ENCODE data around the gene SGCD. TPM values are rescaled to one million over a fixed set of nuclear protein-coding genes. Genes with fewer than 3 reads are reported as not detected.

The SGCD gene
- total and polyA plus RNA-seq, 4 experiments from 2014 or later, result not detected

DNA sequence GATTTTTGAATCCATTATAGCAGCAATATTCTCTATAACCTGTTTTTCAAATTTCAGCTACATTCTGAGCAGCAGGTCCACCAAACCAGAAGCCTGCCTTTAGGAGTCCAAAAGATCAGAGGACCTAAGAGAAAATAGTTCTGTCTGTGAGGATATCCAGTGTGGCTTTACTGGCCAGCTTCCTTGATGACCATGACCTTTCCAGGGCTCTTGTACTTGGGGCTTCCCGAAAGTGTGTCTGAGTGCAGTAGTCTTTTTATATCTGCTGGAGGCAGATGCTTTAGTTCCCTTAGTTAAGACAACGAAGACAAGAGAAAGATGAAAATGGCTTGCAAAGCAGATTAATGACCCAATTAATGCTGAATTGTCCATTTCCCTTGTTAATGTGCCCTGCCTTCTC lies 72.4 kb downstream of the SGCD start:
- Histone ChIP-seq H3K4me1 (ENCODE audit: insufficient read depth, low read length) (peaks cover 16% of the 10 kb centered on the region), H3K9me3 (ENCODE audit: control insufficient read depth in 1 of 2, low read length in 2 of 2) (no peaks in the 10 kb centered on the region), H3K27me3 (ENCODE audit: insufficient read depth, low read length) (no peaks in the 10 kb centered on the region), H3K4me3 (ENCODE audit: low read length in 2 of 2) (no peak overlapping the region), H3K36me3 (ENCODE audit: insufficient read depth, low read length) (no peaks in the 10 kb centered on the region), H3K27ac (ENCODE audit: low read depth, low read length) (no peak overlapping the region)
- CTCF ChIA-PET (ENCODE audit: partially characterized antibody), result no interaction called here
- POLR2A ChIA-PET (ENCODE audit: partially characterized antibody), result no interaction called here
- no peak for DNase-seq
- Mint-ChIP-seq H3K27ac (no peak overlapping the region), H3K4me3 (no peak overlapping the region), H3K36me3 (no peaks in the 10 kb centered on the region), H3K4me1 (peaks cover 9 to 22% (median 13%) of the 10 kb centered on the region in 4 donors), H3K27me3 (no peaks in the 10 kb centered on the region), H3K9me3 (no peaks in the 10 kb centered on the region)
- intact Hi-C loops (cut with micrococcal nuclease), result no loop called here

DNA sequence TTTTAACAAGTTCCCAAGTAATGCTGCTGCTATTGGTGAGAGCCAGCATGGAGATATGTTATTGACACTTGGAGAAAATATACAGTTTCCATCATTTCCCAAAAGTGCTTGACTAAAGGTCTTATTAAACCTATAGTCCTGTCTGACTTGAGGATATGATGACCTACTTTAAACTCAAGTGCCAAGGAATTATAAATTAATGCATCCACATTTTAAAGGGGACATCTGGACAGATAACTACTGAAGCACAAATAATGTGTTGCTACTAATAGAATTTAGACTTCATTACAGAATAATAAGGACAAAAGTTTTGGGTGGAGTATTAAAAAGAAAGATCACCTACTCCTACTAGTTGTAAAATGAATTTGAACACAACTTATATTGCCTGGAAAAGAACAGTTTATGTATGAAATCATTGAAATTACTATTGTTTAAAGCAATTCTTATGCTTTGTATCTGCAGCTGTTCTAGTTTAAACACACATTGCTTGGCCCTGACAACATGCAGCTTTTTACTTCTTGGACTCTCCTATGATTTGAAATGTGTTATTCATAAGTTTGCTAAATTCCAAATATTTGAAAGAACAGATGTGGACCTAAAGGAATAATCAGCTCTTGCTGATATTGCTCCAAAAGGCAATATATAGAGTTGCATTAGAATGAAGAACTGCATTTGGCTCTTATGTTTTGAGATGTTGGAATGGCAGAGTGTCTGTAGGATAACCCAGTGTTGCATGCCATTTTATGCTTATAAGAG lies 73.4 kb downstream of the SGCD start:
- Histone ChIP-seq H3K27me3 (ENCODE audit: insufficient read depth, low read length) (no peaks in the 10 kb centered on the region), H3K4me3 (ENCODE audit: low read length in 2 of 2) (no peak overlapping the region), H3K9me3 (ENCODE audit: control insufficient read depth in 1 of 2, low read length in 2 of 2) (no peaks in the 10 kb centered on the region), H3K4me1 (ENCODE audit: insufficient read depth, low read length) (peaks cover 16% of the 10 kb centered on the region), H3K27ac (ENCODE audit: low read depth, low read length) (no peak overlapping the region), H3K36me3 (ENCODE audit: insufficient read depth, low read length) (no peaks in the 10 kb centered on the region)
- intact Hi-C loops (cut with micrococcal nuclease), result no loop called here
- DNase-seq, result no peak
- no peaks in the 10 kb centered on the region for H3K36me3 Mint-ChIP-seq
- no peaks in the 10 kb centered on the region for H3K9me3 Mint-ChIP-seq
- no peaks in the 10 kb centered on the region for H3K27me3 Mint-ChIP-seq
- no peak overlapping the region for H3K4me3 Mint-ChIP-seq
- H3K4me1 Mint-ChIP-seq, result peaks cover 9 to 22% (median 13%) of the 10 kb centered on the region in 4 donors
- H3K27ac Mint-ChIP-seq, result no peak overlapping the region
- ChIA-PET CTCF (ENCODE audit: partially characterized antibody) (no interaction called here), POLR2A (ENCODE audit: partially characterized antibody) (no interaction called here)

DNA sequence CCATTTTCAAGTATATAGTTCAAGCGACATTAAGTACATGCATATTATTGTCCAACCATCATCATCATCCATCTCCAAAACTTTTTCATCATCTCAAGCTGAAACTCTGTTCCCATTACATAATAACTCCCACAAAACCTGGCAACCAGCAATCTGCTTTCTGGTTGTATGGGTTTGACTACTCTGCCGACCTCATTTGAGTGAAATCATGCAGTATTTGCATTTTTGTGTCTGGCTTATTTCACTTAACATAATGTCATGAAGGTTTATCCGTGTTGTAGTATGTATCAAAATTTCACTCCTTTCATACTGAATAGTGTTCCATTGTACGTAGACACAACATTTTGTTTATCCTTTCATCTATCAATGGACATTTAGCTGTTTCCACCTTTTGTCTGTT lies 74.8 kb downstream of the SGCD start:
- H3K4me1 Mint-ChIP-seq, result peaks cover 9 to 22% (median 13%) of the 10 kb centered on the region in 4 donors
- H3K4me3 Mint-ChIP-seq, result peak overlapping the region; percentile 17 to 80 (median 65)
- Histone ChIP-seq H3K9me3 (ENCODE audit: control insufficient read depth in 1 of 2, low read length in 2 of 2) (no peaks in the 10 kb centered on the region), H3K4me3 (ENCODE audit: low read length in 2 of 2) (peak overlapping the region in 1 of 2 donors; percentile 5), H3K36me3 (ENCODE audit: insufficient read depth, low read length) (no peaks in the 10 kb centered on the region), H3K27ac (ENCODE audit: low read depth, low read length) (no peak overlapping the region), H3K27me3 (ENCODE audit: insufficient read depth, low read length) (no peaks in the 10 kb centered on the region), H3K4me1 (ENCODE audit: insufficient read depth, low read length) (peaks cover 16% of the 10 kb centered on the region)
- H3K27me3 Mint-ChIP-seq, result no peaks in the 10 kb centered on the region
- intact Hi-C loops (cut with micrococcal nuclease), result no loop called here
- H3K9me3 Mint-ChIP-seq, result no peaks in the 10 kb centered on the region
- DNase-seq, result no peak
- H3K36me3 Mint-ChIP-seq, result no peaks in the 10 kb centered on the region
- CTCF ChIA-PET (ENCODE audit: partially characterized antibody), result no interaction called here
- POLR2A ChIA-PET (ENCODE audit: partially characterized antibody), result no interaction called here
- H3K27ac Mint-ChIP-seq, result peak overlapping the region in 5 of 7 donors; percentile 4 to 84 (median 37)

DNA sequence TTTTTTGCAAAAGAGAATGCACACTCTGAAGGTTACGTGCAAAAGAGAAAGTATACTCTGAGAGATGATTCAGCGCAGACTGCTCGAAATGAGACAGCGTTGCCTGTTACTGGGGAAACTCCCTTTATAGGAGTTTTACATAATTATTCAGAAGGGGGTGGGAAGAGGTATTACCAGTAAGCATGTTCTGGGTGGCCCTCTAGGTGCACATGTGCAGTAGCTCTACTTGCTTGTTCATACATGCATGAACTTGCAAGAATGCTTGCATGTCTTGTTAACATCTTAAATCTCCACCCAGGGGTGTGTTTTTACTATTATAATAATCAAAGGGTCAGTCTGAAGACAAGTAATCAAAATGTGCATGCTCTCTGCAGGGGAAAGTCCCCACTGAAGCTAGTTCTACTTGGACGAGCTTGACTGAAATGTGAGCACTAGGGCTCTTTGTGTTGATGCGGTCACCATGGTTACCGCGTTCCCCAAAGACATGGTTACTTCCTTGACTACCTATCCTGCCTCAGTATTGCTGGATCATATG lies 75.5 kb downstream of the SGCD start:
- no peaks in the 10 kb centered on the region for H3K9me3 Mint-ChIP-seq
- Histone ChIP-seq H3K27me3 (ENCODE audit: insufficient read depth, low read length) (no peaks in the 10 kb centered on the region), H3K9me3 (ENCODE audit: control insufficient read depth in 1 of 2, low read length in 2 of 2) (no peaks in the 10 kb centered on the region), H3K36me3 (ENCODE audit: insufficient read depth, low read length) (no peaks in the 10 kb centered on the region), H3K4me3 (ENCODE audit: low read length in 2 of 2) (peak overlapping the region in 1 of 2 donors; percentile 5), H3K27ac (ENCODE audit: low read depth, low read length) (no peak overlapping the region), H3K4me1 (ENCODE audit: insufficient read depth, low read length) (peaks cover 16% of the 10 kb centered on the region)
- H3K36me3 Mint-ChIP-seq, result no peaks in the 10 kb centered on the region
- intact Hi-C loops (cut with micrococcal nuclease), result no loop called here
- peaks cover 9 to 22% (median 13%) of the 10 kb centered on the region in 4 donors for H3K4me1 Mint-ChIP-seq
- H3K27ac Mint-ChIP-seq, result peak overlapping the region in 6 of 7 donors; percentile 4 to 84 (median 30)
- H3K4me3 Mint-ChIP-seq, result peak overlapping the region; percentile 17 to 80 (median 65)
- DNase-seq, result peak; percentile 48 to 83 (median 53)
- POLR2A ChIA-PET (ENCODE audit: partially characterized antibody), result no interaction called here
- CTCF ChIA-PET (ENCODE audit: partially characterized antibody), result no interaction called here
- no peaks in the 10 kb centered on the region for H3K27me3 Mint-ChIP-seq

DNA sequence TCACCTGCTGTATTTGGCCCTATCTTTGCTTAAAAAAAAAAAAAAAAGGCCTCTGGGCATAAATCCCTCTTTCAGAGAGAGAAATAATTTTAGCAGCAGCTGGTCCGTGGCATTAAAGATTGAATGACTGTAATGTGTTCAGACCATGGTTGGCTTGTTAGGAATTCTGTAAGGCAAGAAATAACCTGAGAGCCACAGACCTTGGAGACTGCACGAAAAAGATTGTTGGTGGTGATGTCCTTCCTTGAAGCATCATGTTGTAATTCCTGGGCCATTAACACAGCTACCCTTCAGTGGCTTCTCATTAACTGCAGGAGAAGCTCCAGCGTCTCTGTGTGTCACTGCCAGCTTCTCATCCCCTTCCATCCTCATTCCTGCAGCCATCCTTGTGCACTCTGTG lies 79.0 kb downstream of the SGCD start:
- H3K4me1 Mint-ChIP-seq, result peaks cover 9 to 22% (median 13%) of the 10 kb centered on the region in 4 donors
- H3K36me3 ChIP-seq (ENCODE audit: insufficient read depth, low read length), result no peaks in the 10 kb centered on the region
- H3K27ac Mint-ChIP-seq, result peak overlapping the region in 1 of 7 donors; percentile 44
- ChIA-PET POLR2A (ENCODE audit: partially characterized antibody) (no interaction called here), CTCF (ENCODE audit: partially characterized antibody) (no interaction called here)
- no peaks in the 10 kb centered on the region for H3K9me3 ChIP-seq (ENCODE audit: control insufficient read depth in 1 of 2, low read length in 2 of 2)
- intact Hi-C loops (cut with micrococcal nuclease), result no loop called here
- DNase-seq, result no peak
- H3K27me3 ChIP-seq (ENCODE audit: insufficient read depth, low read length), result no peaks in the 10 kb centered on the region
- no peak overlapping the region for H3K4me3 Mint-ChIP-seq
- H3K4me3 ChIP-seq (ENCODE audit: low read length in 2 of 2), result no peak overlapping the region
- peaks cover 0 to 4% (median 0%) of the 10 kb centered on the region in 8 donors for H3K9me3 Mint-ChIP-seq
- H3K27ac ChIP-seq (ENCODE audit: low read depth, low read length), result no peak overlapping the region
- peaks cover 3 to 4% of the 10 kb centered on the region in 2 donors for H3K27me3 Mint-ChIP-seq
- no peaks in the 10 kb centered on the region for H3K36me3 Mint-ChIP-seq
- peaks cover 16% of the 10 kb centered on the region for H3K4me1 ChIP-seq (ENCODE audit: insufficient read depth, low read length)

DNA sequence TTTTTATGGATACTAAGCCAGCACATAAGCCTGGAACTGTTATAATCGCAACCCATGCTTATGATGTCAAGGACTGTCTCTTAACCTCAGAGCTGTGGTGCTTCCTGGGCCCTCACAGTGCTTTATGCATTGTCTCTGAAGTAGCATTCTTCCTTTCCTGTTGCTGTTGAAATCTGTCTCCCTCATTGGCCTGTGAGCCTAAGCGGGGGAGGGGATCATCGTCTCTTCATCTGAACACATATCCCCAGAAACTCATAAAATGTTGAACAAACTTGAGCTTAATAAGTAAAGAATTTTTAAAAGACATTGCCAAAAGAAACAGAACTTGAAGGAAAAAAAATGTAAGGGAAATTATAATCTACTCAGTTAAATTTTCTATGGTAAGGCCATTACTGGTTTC lies 80.3 kb downstream of the SGCD start:
- no peaks in the 10 kb centered on the region for H3K9me3 ChIP-seq (ENCODE audit: control insufficient read depth in 1 of 2, low read length in 2 of 2)
- Mint-ChIP-seq H3K9me3 (peaks cover 0 to 4% (median 0%) of the 10 kb centered on the region in 8 donors), H3K27me3 (peaks cover 3 to 4% of the 10 kb centered on the region in 2 donors), H3K27ac (no peak overlapping the region), H3K4me1 (peaks cover 3 to 16% (median 6%) of the 10 kb centered on the region in 4 donors), H3K4me3 (no peak overlapping the region), H3K36me3 (no peaks in the 10 kb centered on the region)
- CTCF ChIA-PET (ENCODE audit: partially characterized antibody), result interaction anchor here (1.0 kb wide), 1 partner anchor 23 kb away, joined by 3 read pairs; no protein-coding TSS in a partner anchor
- POLR2A ChIA-PET (ENCODE audit: partially characterized antibody), result no interaction called here
- H3K4me3 ChIP-seq (ENCODE audit: low read length in 2 of 2), result no peak overlapping the region
- intact Hi-C loops (cut with micrococcal nuclease), result no loop called here
- peaks cover 6% of the 10 kb centered on the region for H3K4me1 ChIP-seq (ENCODE audit: insufficient read depth, low read length)
- no peaks in the 10 kb centered on the region for H3K27me3 ChIP-seq (ENCODE audit: insufficient read depth, low read length)
- no peak overlapping the region for H3K27ac ChIP-seq (ENCODE audit: low read depth, low read length)
- H3K36me3 ChIP-seq (ENCODE audit: insufficient read depth, low read length), result no peaks in the 10 kb centered on the region
- no peak for DNase-seq

DNA sequence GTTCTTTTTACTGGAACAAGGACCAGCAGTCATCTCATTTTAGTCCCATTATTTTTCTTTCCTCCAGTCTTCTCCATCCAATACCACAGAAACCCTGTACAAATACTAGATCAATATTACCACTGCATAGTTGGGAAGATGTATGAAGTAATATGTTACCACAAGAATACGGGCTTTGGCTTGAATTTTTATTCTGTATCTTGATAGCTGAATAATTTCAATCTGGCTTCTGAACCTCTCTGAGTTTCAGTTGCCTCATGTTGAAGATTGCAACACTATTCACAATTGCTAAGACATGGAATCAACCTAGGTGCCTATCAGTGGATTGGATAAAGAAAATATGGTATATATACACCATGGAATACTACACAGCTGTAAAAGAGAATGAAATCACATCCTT lies 82.9 kb downstream of the SGCD start:
- H3K27me3 Mint-ChIP-seq, result peaks cover 4 to 5% of the 10 kb centered on the region in 2 donors
- Histone ChIP-seq H3K9me3 (ENCODE audit: control insufficient read depth in 1 of 2, low read length in 2 of 2) (no peaks in the 10 kb centered on the region), H3K27me3 (ENCODE audit: insufficient read depth, low read length) (no peaks in the 10 kb centered on the region), H3K27ac (ENCODE audit: low read depth, low read length) (no peak overlapping the region), H3K4me1 (ENCODE audit: insufficient read depth, low read length) (no peaks in the 10 kb centered on the region), H3K36me3 (ENCODE audit: insufficient read depth, low read length) (no peaks in the 10 kb centered on the region), H3K4me3 (ENCODE audit: low read length in 2 of 2) (no peak overlapping the region)
- POLR2A ChIA-PET (ENCODE audit: partially characterized antibody), result no interaction called here
- intact Hi-C loops (cut with micrococcal nuclease), result no loop called here
- peaks cover 0 to 4% (median 0%) of the 10 kb centered on the region in 8 donors for H3K9me3 Mint-ChIP-seq
- DNase-seq, result no peak
- H3K36me3 Mint-ChIP-seq, result no peaks in the 10 kb centered on the region
- no peaks in the 10 kb centered on the region for H3K4me1 Mint-ChIP-seq
- H3K4me3 Mint-ChIP-seq, result no peak overlapping the region
- CTCF ChIA-PET (ENCODE audit: partially characterized antibody), result no interaction called here
- H3K27ac Mint-ChIP-seq, result no peak overlapping the region

Measured in CD4-positive, alpha-beta memory T cell (primary cell).